Large intestine (tissue), 3 donors: ENCODE measurements around the gene WDR35. TPM values are rescaled to one million over a fixed set of nuclear protein-coding genes. Genes with fewer than 3 reads are reported as not detected.
"Not testable (repeated sequence)": the region's sequence is repeated elsewhere in the genome, so short reads cannot be mapped to it uniquely, and the experiment has no call there.

Source experiments
- DNase-seq, 2 donors: peaks; one replicate each; pipeline versions ENCODE4 v3.0.0 to v3.0.0-alpha.2; 2013
- H3K27ac ChIP-seq: one replicate; pipeline ENCODE4 v1.5.1; 2013; ENCODE audit warnings: low read length
- H3K27me3 ChIP-seq: 2 replicates; pipeline ENCODE4 v1.6.1; 2013; ENCODE audit warnings: low read length; ENCODE audit not compliant: control insufficient read depth, insufficient read depth
- H3K36me3 ChIP-seq: 2 replicates; pipeline ENCODE4 v1.6.1; 2013; ENCODE audit warnings: low read length; ENCODE audit not compliant: control insufficient read depth, insufficient read depth
- H3K4me1 ChIP-seq: one replicate; pipeline ENCODE4 v1.6.1; 2013; ENCODE audit warnings: low read length; ENCODE audit not compliant: control insufficient read depth, insufficient read depth
- H3K4me3 ChIP-seq: one replicate; pipeline ENCODE4 v1.5.1; 2013; ENCODE audit warnings: low read length
- H3K9me3 ChIP-seq: one replicate; pipeline ENCODE4 v1.6.1; 2013; ENCODE audit warnings: mild to moderate bottlenecking, low read depth, low read length, moderate library complexity; ENCODE audit not compliant: control insufficient read depth
- WGBS: methylation state at CpG from one replicate; pipeline ENCODE4 v1.1.5; 2013; ENCODE audit warnings: low lambda C conversion rate; ENCODE audit not compliant: insufficient coverage; 5-methylcytosine and 5-hydroxymethylcytosine counted together
- polyA plus RNA-seq: library from polyadenylated mRNA; unstranded; fragments of 120-200 nt; gene quantifications from one replicate; pipeline ENCODE4 v1.2.1, GENCODE V29; 2013

Gene WDR35
- polyA plus RNA-seq, 1 donor: 9.8 TPM

DNA sequence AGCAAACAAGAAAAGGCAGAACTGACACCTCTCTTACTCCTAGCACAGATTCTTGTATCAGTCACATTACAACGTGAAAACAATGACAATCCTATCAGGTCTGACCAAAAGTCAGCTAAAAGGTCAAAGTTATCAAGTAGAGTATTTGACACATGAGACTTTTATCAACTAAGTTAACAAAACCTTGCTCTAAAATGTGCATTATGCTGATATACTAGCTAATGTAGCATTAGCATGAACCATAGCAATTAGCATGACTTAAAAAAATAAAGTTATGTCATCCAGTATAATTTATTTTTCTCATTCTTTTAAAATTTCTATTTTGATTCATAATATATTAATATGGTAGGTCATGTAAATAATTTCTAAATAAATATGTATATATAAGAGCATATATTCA lies 46.7 kb downstream of the WDR35 start:
- 0% methylated on average over 1 of the region's 1 CpG for WGBS
- no peak overlapping the region for H3K27ac ChIP-seq
- H3K4me1 ChIP-seq: no peaks in the 10 kb centered on the region
- no peak overlapping the region for H3K4me3 ChIP-seq
- DNase-seq: no peak
- peaks cover 3% of the 10 kb centered on the region for H3K36me3 ChIP-seq
- no peaks in the 10 kb centered on the region for H3K9me3 ChIP-seq
- no peaks in the 10 kb centered on the region for H3K27me3 ChIP-seq

DNA sequence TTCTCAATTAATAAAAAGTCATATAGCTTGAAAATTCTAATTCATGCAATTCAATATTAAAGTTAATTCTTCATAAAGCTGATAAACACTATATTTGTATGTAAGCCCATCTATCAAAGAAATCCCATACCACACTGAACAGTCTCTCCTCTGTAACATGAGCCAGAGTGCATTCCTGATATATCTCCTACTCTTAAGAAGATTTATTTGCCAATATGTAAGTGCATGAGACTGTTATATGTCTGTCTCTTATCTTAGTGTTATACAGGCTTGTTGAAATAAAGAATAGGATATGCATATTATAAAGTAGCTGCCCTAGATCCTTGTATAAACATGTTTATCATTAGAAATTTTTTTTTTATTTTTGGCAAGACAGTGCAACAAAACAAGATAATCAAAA lies 47.7 kb downstream of the WDR35 start:
- Histone ChIP-seq H3K27me3 (no peaks in the 10 kb centered on the region), H3K36me3 (peaks cover 6% of the 10 kb centered on the region), H3K27ac (no peak overlapping the region), H3K4me3 (no peak overlapping the region), H3K4me1 (no peaks in the 10 kb centered on the region), H3K9me3 (no peaks in the 10 kb centered on the region)
- DNase-seq: no peak

DNA sequence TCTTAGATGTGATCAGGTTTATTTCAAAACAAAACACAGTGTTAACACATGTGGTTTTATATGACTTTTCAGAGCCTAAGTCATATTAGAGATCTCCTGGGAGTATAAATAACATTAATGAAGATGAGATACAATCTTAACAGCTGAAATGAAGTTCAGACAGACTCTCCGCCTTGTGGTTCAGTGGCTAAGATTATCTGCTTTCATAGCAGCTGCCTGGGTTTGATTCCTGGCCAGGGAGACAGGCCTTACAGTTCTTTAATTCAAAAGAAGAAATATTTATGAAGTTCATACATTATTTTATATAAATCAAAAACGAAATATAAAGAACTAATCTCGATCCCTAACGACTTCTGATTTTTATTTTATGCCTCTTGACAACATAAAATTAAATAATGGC lies 52.9 kb downstream of the WDR35 start:
- Histone ChIP-seq H3K9me3 (no peaks in the 10 kb centered on the region), H3K4me1 (no peaks in the 10 kb centered on the region), H3K4me3 (no peak overlapping the region), H3K27ac (no peak overlapping the region), H3K27me3 (no peaks in the 10 kb centered on the region), H3K36me3 (peaks cover 15% of the 10 kb centered on the region)
- DNase-seq: no peak
- WGBS: 100% methylated on average over 3 of the region's 4 CpGs

DNA sequence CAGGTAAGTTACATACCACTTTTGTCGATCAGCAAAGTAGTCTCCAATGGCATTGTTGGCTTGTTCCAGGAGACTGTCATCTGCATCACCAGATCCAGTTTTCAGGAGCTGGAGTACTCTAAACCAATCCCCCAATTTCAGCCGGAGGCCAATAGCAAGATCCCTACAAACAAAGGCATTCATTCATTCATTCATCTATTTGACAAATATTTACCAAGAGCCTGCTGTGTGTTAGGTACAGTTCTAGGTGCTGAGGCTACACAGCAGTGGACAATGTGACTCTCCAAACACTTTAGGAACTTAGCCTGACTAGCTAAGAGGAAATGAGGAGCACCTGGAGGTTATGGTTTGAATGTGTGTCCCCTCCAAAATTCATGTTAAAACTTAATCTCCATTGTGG lies 53.7 kb downstream of the WDR35 start:
- no peak for DNase-seq
- no peaks in the 10 kb centered on the region for H3K27me3 ChIP-seq
- no peaks in the 10 kb centered on the region for H3K9me3 ChIP-seq
- WGBS: no CpG with 5 or more reads among the region's 2 CpGs
- H3K4me3 ChIP-seq: no peak overlapping the region
- H3K36me3 ChIP-seq: peaks cover 15% of the 10 kb centered on the region
- H3K4me1 ChIP-seq: no peaks in the 10 kb centered on the region
- no peak overlapping the region for H3K27ac ChIP-seq

DNA sequence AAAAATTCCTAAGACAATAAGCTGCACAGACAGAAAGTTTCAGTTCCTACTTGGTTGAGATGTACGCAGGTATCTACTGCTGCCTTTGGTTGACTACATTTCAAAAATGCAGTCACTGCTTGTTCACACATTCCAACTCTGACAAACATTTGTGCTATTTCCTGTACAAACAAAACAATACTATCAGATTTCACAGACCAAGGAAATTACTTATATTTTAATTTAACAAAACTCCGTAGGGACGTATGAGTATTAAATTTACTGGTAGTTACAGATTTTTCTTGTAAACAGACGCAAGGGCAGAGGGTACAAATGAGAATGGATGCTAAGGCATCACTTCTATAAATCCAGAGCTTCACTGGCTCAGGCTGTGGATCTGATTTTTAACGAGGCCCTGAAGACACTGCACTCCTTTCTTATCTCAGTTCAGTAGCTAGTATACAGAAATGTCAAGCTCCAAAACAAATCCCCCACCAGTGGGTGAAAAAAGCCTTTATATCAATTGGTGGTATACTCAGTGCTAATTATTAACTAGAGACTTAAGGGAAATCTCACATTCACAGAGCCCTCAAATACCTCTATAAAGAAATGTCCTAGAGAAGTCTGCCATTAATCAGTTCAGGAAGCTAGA lies 56.4 kb downstream of the WDR35 start:
- peaks cover 23% of the 10 kb centered on the region for H3K36me3 ChIP-seq
- no peak overlapping the region for H3K4me3 ChIP-seq
- no peak for DNase-seq
- H3K27ac ChIP-seq: no peak overlapping the region
- no peaks in the 10 kb centered on the region for H3K4me1 ChIP-seq
- WGBS: 71% methylated on average over 1 of the region's 5 CpGs
- peaks cover 7% of the 10 kb centered on the region for H3K9me3 ChIP-seq
- H3K27me3 ChIP-seq: no peaks in the 10 kb centered on the region

DNA sequence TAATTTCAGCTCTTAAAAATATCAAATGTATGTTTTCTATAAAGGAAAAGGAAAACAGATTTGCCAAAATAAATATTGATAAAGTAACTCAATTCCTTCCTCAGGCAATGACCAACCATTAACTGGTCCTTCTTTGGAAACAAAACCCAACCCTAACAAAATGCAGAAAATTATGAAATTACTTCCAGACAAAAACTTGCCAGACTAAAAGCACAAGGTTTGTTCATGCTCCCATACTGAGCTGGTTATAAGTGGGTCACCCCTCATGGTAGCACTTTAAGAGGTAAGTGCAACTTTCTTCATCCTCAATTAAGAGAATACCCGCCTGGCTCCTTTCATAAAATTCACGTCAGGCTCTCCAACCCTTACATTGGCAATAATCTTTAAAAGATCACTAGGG lies 57.0 kb downstream of the WDR35 start:
- H3K36me3 ChIP-seq: peaks cover 24% of the 10 kb centered on the region
- DNase-seq: no peak
- WGBS: no CpG with 5 or more reads among the region's 2 CpGs
- no peak overlapping the region for H3K4me3 ChIP-seq
- peaks cover 7% of the 10 kb centered on the region for H3K9me3 ChIP-seq
- no peak overlapping the region for H3K27ac ChIP-seq
- H3K27me3 ChIP-seq: no peaks in the 10 kb centered on the region
- H3K4me1 ChIP-seq: no peaks in the 10 kb centered on the region

DNA sequence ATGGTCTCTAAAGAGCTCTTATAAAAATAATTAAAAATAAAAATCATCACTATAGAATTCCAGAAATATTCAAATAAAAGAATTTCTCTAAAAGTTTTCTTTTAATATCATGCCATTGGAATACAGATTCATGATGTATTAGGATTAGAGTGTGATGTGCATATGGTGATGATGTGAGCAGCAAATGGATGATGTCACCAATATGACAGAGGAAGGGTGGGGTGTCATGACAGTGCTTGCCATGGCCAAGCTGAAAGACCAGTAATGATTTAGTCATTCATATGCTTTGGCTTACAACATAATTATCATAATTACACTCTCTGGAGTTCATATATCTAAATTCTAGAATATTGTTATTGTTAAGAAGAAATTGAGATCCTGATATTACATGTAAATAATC lies 60.7 kb downstream of the WDR35 start:
- H3K27me3 ChIP-seq: no peaks in the 10 kb centered on the region
- DNase-seq: no peak
- H3K36me3 ChIP-seq: peaks cover 12% of the 10 kb centered on the region
- H3K4me1 ChIP-seq: no peaks in the 10 kb centered on the region
- no peak overlapping the region for H3K4me3 ChIP-seq
- peaks cover 7% of the 10 kb centered on the region for H3K9me3 ChIP-seq
- no peak overlapping the region for H3K27ac ChIP-seq

DNA sequence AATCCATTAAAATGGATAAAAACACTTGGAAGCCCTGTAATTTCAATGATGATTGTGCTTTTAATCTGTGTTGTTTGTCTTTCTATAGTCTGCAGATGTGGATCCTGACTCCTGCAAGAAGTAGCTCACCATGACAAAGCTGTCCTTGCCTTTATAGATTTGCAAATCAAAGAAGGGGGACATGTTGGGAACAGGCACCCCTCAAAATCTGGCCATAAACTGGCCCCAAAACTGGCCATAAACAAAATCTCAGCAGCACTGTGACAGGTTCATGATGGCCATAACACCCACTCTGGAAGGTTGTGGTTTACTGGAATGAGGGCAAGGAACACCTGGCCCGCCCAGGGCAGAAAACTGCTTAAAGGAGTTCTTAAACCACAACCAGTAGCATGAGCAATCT lies 62.1 kb downstream of the WDR35 start:
- H3K27ac ChIP-seq, DNase-seq, H3K27me3 ChIP-seq, H3K4me3 ChIP-seq, H3K9me3 ChIP-seq, H3K4me1 ChIP-seq: not testable (repeated sequence)
- no CpG with 5 or more reads among the region's 1 CpG for WGBS
- peaks cover 12% of the 10 kb centered on the region for H3K36me3 ChIP-seq

DNA sequence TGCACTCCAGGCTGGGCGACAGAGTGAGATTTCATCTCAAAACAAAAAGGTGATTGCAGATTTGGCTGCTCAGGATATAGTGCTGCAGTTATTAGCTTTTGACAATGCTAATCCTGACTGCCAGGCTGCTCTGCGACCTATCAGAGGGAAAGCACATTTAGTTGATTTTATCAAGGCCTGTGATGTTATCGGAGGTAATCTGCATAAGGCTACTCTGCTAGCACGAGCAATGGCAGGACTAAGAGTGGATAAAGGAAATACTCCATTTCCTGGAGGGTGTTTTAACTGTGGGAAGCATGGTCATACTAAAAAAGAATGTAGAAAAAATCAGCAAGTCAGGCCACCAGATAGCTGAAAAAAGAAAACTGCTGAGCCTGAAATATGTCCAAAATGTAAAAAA lies 65.4 kb downstream of the WDR35 start:
- not testable (repeated sequence) for H3K27me3 ChIP-seq, H3K4me1 ChIP-seq, H3K4me3 ChIP-seq, H3K36me3 ChIP-seq, DNase-seq, H3K9me3 ChIP-seq, H3K27ac ChIP-seq
- WGBS: 83% methylated on average over 2 of the region's 4 CpGs

DNA sequence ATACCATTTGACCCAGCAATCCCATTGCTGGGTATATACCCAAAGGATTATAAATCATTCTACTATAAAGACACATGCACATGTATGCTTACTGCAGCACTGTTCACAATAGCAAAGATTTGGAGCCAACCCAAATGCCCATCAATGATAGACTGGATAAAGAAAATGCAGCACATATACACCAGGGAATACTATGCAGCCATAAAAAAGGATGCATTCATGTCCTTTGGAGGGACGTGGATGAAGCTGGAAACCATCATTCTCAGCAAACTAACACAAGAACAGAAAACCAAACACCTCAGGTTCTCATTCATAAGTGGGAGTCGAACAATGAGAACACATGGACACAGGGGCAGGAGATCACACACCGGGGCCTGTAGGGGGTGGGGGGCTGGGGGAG lies 67.7 kb downstream of the WDR35 start:
- WGBS: no CpG with 5 or more reads among the region's 3 CpGs
- DNase-seq, H3K27me3 ChIP-seq, H3K27ac ChIP-seq, H3K36me3 ChIP-seq, H3K4me3 ChIP-seq, H3K4me1 ChIP-seq, H3K9me3 ChIP-seq: not testable (repeated sequence)

DNA sequence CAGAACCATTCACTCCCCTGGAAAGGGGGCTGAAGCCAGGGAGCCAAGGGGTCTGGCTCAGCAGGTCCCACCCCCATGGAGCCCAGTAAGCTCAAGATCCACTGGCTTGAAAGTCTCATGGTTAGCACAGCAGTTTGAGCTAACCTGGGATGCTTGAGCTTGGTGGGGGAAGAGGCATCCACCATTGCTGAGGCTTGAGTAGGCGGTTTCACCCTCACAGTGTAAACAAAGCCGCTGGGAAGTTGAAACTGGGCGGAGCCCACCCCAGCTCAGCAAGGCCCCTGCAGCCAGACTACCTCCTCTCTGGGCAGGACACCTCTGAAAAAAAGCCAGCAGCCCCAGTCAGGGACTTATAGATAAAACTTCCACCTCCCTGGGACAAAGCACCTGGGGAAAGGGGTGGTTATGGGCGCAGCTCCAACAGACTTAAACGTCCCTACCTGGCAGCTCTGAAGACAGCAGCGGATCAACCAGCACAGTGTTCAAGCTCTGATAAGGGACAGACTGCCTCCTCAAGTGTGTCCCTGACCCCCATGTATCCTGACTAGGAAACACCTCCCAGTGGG lies 73.4 kb downstream of the WDR35 start:
- Histone ChIP-seq H3K27ac (no peak overlapping the region), H3K9me3 (no peaks in the 10 kb centered on the region), H3K4me1 (no peaks in the 10 kb centered on the region), H3K27me3 (no peaks in the 10 kb centered on the region), H3K4me3 (no peak overlapping the region), H3K36me3 (peaks cover 3% of the 10 kb centered on the region)
- no CpG with 5 or more reads among the region's 6 CpGs for WGBS
- no peak for DNase-seq
